Central memory CD4-positive, alpha-beta T cell (primary cell): Measurements from ENCODE around the gene EVX2.

Source experiments
- DNase-seq: peaks from one replicate; pipeline ENCODE4 v3.0.0; 2022

Gene EVX2

DNA sequence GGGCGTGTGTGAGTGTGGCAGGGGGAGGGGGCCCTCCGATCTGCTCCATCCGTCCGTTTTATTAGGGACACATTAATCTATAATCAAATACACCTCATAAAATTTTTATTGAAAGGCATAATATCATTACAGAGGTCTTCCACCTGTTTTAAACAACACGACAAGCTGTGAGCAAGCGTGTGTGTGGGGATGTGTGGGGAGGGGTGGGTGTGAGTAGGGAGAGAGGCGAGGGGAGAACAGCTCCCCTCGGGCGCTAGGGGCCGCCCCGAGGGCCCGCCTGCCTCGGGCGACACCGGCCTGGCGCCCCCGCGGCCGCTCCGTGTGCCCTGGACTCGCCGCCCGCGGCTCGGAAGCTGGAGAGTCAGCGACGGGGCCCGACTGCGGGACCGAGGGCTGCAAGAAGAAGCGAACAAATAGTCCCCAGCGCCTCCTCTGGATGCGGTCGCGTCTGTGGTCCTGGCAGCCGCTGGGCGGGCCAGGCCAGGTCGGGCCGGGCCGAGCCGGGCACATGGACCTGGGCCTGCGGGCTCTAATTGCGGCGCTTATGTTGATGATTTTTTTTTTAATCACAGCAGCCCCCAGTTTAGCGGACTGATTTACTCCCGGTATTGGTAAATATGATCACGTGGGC, 38.4 kb upstream of the EVX2 start:
- DNase-seq = no peak

GRCh38 chr2:176121190-176122051, 37.7 kb upstream of the EVX2 start:
- DNase-seq = no peak

DNA sequence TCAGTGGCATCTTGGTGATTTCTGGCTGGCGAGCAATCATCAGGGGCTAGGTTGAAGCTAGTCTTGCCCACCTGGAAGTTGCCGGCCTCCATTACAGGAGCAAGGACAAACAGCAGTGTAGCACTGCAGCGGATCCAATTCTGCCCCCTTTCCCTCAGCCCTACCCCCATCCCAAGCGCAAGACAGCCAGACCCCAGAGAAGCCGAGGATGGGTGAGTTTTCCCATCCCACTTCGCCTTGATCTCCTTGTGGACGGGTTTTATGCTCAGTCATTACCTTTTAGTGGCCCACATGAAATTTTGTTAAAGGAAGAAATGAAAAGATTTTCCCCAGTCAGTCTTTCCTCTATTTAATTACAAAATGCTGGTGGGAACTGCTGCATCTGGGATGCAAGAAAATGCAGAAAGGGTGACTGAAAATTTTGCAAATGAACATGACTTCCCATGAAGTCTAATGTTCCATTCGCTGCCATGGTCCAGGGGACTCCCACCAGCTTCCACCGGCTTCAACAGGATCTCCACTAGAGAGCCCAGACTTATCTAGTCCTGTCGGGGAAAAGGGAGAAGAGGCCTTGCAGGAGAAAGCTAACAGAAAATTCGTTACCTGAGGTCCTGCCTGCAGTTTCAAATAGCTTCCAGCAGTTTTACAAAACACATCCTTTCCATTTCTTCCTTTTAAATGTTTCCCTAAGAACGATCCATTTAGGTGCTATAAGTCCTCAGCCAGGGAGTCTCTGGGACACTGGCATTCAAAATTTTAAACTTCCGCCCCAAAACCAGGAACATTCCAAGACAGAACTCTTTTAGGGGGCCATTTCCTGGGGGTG, 36.8 kb upstream of the EVX2 start:
- no peak for DNase-seq

GRCh38 chr2:176118601-176119339, 35.0 kb upstream of the EVX2 start:
- DNase-seq = no peak

DNA sequence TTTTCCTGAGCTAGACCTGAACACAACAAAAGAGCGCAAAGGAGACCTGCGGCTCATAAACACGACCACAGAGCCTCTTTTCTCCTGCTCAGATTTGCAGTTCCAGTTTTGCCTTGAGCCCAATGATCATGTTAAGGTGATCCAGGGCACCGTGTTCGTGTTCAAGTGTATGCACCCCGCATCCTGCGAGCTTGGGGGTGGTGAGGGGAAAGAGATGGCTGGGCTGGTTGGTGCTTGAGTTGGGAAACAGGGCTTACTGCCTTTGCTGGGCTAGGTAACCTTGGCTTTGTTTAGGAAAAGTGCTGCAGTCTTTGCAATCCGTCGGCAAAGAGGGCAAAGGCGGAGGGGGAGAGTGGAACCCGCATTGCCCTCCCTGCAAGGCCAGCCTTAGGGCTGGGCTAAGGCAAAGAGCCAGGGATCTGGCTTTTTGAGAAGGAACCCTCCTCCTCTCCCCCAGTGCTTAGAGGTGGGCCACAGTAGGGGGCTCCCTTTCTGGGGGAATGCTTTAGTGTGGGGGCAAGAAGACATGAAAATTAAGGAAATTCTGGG, 34.1 kb upstream of the EVX2 start:
- DNase-seq = no peak

- DNase-seq = no peak
Measured at GRCh38 chr2:176117162-176117822, 33.5 kb upstream of the EVX2 start.

DNA sequence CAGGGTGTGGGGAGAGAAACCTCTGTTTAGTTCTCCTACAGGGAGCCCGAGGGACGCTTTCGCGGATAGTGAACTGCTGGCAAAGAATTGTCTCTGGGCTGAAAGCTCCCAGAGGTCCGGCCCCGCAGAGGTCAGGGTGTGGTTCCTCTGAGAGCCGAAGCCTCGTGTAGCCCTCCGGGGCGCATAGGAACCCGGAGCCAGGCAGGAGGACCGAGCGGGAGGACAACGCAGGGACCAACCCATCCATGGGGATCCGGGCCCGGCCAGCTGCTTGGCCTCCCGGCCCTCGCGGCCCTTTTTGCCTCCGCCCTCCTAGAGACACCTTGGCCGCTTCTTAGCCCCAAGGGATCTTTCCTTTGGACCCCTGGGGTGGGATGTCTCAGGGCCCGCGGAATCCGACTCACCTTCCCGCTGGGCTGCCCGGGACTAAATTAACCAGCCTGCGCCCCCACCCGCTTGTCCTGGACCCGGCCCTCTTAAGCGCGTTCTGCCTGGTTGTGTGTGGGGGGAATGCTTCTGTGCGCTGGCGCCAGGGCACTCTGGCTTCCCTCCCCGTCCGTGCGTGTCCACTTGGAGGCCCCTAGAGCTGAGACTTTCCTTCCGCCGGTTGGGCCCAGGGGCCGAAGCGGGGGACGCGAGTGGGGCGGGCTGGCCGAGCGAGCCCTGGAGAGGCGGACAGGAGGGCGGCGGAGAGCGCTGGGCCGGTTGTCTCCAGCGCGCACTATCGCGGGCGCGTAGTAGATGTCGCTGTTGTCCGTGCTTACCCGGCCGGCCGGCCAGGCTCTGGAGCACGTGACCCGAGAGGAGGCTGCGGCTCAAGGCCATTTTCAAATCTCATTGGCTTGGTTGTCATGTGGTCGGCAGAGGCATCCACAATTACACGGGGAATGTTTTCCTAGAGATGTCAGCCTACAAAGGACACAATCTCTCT, 32.4 kb upstream of the EVX2 start, which contains the start of gene HOXD10:
Gene HOXD10, plus strand, starts transcription at position 896 of the 931 bp plus-strand sequence. CDS start 56 bp downstream, outside the sequence.
- no peak for DNase-seq

- DNase-seq = no peak
Measured at GRCh38 chr2:176114930-176115625, 31.3 kb upstream of the EVX2 start.

- DNase-seq = no peak
Measured at GRCh38 chr2:176114120-176114929, 30.6 kb upstream of the EVX2 start.

DNA sequence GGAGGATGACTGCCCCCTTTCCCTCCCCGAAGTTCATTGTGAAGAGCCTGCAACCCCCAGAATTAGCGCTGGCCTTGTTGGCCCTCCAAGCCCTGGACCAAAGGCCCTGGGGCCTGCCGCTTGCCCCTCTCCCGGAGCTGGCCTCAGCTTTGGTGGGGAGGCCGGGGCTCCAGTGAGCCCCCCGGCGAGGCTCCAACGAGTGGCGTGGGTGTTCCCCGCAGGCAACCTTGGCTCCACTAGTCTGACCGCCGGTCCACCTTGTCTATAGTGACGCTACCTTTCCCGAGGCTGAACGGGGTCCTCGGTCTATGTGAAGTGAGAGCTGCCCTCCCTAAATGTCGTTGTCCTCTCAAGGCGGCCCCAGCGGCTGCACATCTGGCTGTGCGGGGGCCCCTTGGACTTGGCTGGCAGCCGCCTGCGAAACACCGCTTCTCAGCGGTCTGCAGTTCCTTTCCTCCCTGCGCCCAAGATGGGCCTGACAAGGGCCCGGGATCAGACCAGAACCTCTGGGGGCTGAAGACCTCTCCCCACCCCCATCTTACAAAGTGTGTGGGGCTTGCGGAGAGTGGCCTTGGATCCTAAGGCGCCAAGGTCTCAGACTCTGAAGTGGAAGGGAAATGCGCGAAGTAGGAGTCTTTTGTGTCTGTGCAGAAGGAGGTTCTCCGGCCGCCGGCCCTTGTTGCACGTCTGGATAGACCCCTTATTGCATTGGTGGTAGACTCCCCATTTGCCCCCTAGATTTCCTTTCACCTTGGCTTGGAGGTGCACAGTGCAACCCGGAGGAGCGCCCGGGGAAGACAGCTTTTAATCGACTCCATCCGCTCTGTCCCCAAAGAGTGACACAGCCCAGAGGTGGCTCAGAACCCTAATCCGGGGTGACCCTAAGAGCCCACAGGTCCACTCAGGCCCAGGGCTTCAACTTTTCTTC, 28.9 kb upstream of the EVX2 start:
- DNase-seq = no peak

GRCh38 chr2:176111846-176112374, 28.1 kb upstream of the EVX2 start:
- DNase-seq = no peak

- no peak for DNase-seq
Measured at GRCh38 chr2:176111309-176111663, 27.5 kb upstream of the EVX2 start.

DNA sequence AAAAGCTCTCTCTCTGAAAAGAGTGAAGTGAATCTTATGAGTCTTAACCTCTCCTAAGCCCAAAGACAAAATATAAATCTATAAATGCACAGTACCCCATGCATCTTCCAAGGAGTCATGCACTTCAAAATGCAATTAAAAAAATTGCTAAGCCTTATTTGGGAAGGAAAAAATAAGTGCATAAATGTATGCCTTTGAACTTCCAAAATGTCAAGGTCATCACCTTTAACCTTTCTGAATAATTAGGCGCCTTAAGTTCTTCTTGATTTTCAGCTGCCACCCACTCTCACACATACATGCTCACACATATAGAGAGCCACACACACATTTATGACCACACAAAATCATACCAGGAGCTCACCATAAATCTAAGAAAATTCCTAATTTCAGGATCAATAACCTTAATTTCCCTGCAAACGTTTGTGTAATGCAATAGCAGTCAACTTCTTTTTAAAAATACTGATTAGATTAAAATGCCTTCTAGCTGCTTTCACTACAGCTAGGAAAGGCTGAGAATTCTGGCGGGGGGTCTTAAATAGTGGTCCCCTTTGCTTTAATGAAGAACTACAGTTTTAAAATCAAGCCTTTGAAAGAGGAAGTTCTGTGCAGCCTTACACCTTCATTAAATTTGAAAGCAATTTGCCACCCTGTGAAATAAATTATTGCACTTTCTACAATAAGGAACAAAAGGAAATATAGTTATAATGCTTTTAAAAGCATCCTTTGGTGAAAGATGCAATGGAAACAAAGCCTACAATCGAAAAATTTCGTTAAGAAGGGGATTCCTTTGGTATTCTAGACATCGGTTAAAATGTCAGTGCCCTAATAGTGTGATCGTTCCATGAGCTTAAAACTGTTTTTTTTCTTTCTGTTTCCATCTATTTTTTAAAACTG, 26.9 kb upstream of the EVX2 start:
- no peak for DNase-seq

GRCh38 chr2:176109946-176110345, 26.2 kb upstream of the EVX2 start:
- DNase-seq = no peak

- DNase-seq = no peak
Measured at GRCh38 chr2:176109192-176109901, 25.6 kb upstream of the EVX2 start.

DNA sequence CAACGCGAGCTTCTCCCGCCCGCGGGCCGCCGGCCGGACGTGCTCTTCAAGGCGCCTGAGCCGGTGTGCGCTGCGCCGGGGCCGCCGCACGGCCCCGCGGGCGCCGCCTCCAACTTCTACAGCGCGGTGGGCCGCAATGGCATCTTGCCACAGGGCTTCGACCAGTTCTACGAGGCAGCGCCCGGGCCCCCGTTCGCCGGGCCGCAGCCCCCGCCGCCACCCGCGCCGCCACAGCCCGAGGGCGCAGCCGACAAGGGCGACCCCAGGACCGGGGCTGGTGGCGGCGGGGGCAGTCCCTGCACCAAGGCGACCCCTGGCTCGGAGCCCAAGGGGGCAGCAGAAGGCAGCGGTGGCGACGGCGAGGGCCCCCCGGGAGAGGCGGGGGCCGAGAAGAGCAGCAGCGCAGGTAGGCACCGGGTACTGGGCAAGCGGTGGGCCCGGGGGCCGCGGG, 24.0 kb upstream of the EVX2 start:
- no peak for DNase-seq
